HG03039 (cell line): ENCODE data around the gene RALY.

Experiments used
- ATAC-seq: cut with Tn5 transposase; IDR thresholded peaks from one replicate; pipeline ENCODE4 v1.9.1; 2021; ENCODE audit warnings: mild to moderate bottlenecking, moderate library complexity; ENCODE audit not compliant: unreplicated experiment

Gene RALY

DNA sequence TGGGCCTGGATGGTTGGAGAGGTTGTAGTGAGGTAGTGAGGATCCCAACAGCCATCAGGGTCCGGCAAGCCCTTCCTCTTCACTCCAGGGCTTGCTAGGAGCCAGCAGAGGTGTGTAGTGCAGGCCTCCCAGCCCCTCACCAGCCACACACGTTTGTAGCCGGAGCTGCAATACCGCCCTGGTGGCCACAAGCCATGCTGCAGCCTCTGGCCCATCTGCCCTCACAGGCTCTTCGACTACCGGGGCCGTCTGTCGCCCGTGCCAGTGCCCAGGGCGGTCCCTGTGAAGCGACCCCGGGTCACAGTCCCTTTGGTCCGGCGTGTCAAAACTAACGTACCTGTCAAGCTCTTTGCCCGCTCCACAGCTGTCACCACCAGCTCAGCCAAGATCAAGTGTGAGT is 81.9 kb downstream of the RALY start:
- ATAC-seq: no peak

DNA sequence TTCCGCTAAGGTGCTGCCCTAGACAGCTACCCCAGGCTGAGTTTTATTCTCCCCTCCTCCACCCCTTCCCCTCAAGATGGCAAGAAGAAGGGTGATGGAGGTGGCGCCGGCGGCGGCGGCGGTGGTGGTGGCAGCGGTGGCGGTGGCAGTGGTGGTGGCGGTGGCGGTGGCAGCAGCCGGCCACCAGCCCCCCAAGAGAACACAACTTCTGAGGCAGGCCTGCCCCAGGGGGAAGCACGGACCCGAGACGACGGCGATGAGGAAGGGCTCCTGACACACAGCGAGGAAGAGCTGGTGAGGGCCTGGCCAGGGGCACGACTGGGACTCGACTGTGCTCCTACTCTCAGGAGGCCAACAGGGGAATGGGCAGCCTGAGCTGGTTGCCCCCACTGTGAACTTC is 83.2 kb downstream of the RALY start:
- no peak for ATAC-seq

DNA sequence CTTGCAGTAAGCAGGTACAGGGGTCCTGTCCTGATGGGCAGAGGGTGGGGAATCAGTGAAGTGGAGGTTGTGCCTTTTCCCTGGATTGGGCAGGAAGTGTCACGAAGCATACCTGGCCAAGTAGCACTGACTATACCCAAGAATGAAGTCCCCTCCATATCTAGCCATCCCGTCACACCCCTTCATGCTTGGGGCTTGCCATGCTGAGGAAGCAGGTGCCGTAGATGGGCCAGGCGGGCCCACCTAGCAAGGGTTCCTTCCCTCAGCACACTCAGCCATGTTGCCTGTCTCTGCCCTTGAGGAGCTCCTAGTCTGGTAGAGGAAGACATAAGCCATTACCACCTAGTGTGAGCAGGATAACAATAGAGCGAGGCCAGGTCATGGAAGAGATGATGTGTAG is 84.8 kb downstream of the RALY start:
- ATAC-seq: no peak

DNA sequence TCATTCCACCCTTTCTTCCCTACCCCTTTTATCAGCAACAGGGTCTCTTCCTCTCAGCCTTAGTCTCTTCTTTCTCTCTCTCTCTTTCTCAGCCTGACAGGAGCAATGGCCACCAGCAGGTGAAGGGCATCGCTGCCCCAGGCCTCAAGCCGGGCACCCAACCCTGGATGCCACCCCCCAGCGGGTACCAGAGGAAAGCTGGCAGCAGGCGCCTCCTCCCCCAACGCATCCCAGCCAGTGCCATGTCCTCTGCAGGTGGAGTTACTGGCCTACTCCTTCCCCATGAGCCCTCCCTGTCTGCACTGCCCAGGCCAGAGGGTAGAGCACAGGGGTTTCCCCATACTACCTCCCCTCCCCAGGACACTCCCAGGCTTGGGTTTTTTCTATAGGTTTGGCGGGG is 86.1 kb downstream of the RALY start:
- ATAC-seq: no peak

DNA sequence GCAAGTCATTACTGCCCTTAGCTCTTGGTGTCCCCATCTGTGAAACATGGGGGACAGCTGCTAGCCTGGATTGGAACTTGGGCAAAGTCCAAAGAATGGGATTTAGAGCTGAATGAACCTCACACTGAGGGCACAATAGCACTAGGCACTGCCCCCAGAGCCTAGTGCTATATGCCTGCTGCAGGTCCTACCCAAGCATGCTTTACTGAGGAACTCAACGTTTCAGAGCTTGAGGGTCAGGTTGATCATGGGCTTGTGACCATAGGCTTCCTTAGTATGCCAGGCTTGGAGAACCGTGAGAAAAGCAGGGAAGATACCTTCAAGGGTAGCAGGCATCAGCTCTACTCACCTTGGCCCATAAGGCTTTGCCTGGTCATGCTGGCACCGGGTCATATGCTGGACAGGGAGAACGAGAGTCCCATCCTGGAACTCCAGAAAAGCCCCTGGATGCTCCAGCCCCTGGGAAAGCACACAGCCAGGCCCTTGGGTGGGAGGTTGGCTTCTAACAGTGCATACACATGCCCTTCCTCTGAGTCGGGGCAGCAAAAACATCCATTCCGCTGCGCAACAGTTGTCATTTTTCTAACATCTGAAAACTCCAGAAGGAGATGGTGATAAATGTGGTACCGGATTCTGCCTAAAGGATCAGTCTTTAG is 88.6 kb downstream of the RALY start:
- ATAC-seq: no peak

DNA sequence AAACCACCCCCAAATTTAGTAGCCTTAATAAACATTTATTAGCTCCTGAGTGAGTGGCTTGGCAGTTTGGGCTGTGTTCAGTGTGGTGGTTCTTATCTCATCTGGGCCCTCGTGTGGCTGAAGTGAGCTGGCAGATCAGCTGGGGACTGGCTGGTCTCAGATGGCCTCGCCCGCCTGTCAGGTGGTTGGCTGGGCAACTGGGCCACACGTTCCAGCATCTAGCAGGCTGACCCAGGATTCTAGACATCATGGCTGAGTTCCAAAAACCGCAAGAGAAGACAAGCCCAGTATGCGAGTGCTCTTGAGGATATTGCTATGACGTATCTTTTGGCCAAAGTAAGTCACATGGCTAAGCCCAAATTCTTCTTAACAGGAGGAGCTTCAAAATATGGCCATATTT is 89.4 kb downstream of the RALY start:
- no peak for ATAC-seq

DNA sequence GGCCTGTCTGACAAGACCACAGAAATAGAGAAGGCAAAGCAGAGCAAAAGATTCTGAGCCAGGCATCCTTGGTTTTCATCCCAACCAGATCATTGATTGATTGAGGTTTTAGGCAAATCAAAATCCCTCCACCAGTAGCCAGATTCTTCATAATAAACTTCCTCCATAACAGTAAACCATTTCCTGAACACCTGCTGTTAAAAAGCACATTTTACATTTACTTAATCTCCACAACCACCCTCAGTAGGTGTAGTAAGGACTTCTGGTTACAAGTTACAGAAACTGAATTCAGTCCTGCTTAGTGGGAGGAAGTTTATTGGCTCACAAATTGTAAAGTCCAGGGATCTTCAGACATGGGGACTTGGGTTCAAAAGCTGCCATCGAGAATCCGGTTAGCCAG is 90.1 kb downstream of the RALY start:
- no peak for ATAC-seq

DNA sequence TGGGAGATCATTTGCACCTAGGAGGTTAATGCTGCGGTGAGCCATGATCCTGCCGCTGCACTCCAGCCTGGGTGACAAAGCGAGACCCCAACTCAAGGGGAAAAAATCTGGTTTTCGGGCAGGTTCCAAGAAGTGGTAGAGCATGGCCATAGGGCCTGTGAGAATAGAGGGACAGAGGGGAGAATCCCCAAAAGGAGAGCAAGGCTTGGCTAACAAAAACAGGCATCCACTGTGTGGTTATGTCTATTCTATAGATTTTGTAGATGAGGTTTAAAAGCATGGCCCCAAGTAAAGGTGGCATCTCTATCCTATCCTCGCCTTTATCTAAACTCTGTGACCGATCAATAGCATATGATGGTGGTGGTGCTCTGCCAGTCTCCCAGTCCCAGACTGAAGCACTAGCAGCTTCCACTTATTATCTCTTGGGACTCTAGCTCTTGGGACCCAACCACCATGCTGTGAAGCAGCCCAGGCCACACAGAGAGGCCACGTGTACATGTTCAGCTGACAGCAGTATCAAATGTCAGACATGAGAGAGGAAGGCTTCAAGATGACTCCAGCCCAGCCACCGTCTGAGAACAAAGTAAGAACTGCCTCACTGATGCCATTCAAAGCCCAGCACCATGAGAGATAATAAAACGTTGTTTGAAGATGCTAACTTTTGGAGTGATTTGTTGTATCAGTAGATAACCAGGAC is 90.7 kb downstream of the RALY start:
- ATAC-seq: no peak

DNA sequence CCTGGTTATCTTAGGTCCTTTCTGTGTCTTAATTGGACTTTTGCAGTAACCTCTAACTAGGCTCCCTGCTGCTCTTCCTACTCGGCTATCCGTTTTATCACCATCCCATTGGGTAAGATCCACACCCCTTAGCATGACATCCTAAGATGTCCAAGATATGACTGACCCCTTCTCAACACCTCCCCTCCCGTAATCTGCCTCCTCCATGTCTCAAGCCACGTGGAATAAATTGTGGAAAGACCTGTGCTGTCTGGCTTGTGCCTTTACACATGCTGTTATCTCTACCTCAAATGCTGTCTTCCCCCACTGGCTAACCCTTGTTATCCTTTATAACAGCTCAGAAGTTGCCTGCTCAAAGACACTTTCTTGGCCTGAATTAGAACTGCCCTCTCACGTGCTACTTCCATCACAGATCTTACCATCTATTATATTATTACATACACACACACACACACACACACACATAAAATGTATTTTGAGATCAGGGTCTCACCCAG is 91.9 kb downstream of the RALY start:
- no peak for ATAC-seq

DNA sequence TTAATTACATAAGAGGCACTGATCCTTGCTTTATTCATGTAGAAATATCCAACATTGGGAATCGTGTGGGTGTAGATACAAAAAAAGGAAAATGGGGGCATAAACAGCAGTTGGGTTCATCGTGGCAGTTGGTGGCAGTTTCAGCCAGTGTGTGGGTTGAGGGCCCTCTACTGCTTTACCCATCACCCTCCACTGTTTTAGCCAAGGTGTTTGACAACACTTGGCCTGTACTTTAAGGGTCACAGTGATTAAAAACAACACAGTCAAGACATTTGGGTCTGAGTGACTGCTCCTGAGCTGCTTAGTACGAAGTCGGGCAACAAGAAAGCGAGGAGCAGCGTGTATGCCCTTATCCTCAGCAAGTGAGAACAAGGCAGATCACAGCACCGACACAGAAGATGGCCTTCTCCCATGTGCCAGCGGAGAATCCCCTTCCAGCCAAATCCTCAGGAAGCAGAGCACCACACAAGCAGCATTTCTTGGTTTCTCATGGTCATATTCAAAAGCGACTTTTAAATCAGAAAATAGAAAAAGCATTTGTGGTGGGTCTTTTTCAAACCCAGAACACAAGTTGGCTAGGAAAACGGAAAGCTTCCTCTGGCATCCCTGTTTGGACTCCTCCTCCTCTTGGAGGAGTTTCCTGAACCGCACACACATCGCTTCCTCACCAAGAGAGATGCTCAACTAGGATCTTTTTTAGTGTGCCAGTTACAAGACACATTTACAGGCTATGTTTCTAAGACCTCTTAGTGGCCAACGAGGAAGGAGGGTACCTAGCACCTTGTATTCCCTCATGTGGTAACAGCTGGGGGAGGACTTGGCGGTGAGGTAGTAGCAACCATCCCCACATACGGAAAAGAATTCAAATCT is 94.8 kb downstream of the RALY start:
- ATAC-seq: no peak

DNA sequence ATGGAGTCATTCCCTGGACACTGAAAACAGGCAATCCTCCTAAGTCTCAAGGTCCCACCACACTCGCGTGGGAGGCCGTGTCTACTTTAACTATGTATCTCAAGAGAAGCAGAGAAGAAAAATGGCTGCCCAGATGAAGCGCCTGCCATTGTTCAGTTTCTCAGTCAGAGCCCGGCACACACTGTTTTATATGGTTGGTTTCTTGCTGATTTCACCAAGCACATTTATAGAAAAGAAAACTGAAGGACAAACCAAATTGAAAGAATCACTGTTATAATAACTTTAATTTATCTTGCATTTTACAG is 95.4 kb downstream of the RALY start:
- ATAC-seq: no peak

DNA sequence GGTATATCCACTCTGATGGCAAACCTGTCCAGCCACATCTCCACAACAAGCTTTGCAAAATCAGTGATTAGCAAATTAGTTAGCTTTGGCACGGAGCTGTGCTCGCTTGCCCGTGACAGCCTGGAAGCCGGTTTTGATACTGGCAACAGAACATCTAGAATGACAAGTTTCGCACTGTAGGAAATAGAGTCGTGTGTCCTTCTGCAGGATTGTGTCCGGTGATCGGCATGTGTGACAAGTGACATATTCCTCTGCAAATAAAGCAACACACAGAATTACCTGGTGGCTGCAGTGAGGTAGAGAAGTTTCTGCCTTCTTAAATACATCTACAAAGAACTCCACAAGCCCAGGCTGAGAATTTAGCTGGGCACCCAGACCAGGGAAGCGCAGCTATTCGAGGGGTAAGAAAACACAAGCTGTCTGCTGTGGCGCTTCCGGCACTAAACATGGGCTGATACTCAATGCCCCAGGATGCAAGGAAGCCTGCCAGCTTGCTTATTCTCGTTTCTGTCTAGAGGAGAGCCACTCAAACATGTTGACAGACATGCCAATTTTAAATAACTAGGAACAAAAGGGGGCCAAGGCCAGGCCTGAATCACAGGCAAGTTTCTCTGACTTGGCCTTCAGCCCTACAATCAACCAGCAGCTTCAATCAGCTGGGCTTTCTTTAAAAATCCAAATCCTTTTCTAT is 96.1 kb downstream of the RALY start:
- no peak for ATAC-seq

DNA sequence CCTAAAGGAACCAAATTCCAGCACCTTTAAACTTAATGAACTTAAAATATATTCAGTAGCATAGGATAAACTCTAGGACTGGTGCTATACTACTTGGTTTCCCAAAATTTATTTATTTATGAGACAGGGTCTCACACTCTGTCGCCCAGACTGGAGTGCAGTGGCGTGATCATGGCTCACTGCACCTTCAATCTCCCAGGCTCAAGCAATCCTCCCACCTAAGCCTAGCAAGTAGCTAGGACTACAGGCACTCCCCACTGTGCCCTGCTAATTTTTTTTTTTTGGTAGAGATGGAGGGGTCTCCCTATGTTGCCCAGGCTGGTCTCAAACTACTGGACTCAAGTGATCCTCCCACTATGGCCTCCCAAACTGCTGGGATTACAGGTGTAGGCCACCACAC is 96.9 kb downstream of the RALY start:
- ATAC-seq: no peak

DNA sequence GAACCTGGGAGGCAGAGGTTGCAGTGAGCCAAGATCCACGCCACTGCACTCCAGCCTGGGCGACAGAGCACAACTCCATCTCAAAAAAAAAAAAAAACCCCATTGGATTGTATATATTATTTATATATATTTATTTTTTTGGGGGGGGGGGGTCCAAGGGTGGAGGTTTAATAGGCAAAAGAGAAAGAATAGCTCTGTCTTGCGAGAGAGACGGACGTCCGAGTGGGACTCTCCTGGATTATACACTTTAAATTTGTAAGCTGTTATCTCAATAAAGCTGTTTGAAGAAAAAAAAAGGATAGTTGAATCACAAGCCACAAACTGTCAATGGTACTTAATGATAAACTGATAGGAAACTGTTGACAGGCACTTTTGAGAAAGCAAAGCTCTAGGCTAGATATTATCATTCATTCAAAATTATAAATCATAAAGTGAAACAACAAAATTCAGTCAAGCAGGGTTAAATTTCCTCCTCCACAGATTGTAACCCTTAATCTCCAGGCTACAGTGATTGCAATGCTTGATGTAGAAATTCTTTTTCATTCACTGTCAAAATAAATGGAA is 98.0 kb downstream of the RALY start:
- no peak for ATAC-seq

DNA sequence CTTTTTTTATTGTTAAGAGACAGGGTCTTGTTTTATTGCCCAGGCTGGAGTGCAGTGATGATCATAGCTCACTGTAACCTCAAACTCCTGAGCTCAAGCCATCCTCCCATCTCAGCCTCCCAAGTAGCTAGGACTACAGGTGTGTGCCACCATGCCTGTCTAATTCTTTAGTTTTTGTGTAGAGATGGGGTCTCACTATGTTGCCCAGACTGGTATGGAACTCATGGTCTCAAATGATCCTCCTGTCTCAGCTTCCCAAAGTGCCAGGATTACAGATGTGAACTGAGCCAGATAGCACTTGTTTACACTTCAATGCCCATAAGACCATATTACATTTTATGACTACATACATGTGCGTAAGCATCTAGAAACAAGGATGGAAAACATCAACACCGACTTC is 100.2 kb downstream of the RALY start:
- no peak for ATAC-seq

DNA sequence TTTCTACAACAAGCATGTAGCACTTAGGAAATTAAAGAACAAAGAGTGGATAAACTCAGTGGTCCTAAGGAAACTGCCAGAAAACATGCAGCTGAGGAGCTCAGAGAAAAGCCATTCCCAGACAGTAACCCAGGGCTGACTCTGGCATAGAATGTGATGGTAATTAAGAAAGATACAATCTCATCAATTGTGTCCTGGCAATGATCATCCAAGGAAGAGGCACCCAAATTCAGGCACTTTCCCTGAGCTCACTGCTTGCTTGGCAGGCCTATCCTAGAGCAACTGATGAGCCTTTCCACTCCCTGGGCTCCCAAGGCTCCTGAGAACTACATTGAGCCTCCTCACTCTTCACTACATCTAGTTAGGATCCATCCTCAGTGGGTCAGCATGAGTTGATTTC is 102.1 kb downstream of the RALY start:
- no peak for ATAC-seq

DNA sequence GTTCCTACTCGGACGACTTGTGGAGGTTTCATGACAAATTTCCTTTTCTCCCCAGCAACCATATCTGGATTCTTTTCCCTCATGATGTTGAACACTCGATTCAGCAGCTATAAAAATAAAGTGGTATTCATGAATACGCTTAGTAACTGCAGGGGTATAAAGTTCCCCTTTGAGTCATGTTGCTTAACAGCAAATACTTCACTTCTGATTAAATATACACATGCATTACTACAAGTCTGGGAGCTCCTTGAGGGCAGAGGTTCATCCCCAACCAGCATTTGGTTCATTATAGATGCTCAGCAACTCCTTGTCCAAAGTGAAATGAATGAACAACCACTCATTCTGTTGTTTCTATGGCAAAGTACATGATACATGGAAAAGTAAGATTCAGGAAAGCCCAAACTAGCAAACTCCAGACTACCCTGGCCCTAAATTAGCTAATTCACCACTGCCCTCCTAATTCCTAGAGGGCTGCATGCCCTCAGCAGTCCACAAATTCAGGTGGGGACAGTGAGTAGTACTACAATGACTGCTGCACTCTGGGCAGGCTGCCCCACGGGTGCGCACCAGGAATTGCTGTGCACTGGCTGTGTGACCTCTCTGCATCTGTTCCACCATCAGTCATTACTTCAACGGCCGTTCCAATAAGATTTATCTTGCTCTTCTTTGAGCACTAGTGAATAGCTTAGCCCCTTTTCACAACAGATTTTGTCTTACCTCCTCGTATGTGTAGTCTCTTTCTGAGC is 103.2 kb downstream of the RALY start:
- no peak for ATAC-seq

DNA sequence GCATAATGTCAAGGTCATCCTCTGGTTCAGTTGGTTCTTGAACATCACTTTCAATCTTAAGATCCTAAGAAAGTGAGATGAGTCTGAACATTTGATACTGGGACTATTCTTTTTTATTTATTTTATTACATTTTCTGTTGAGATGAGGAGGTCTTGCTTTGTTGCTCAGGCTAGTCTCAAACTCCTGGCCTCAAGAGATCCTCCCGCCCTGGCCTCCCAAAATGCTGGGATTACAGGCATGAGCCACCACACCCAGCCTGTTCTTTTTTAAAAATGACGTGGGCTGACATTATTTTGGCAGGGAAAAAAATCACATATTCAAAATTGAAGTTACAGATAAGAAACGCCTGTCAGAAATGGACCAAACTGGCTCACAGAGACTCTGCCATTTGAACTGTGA is 104.9 kb downstream of the RALY start:
- ATAC-seq: no peak

DNA sequence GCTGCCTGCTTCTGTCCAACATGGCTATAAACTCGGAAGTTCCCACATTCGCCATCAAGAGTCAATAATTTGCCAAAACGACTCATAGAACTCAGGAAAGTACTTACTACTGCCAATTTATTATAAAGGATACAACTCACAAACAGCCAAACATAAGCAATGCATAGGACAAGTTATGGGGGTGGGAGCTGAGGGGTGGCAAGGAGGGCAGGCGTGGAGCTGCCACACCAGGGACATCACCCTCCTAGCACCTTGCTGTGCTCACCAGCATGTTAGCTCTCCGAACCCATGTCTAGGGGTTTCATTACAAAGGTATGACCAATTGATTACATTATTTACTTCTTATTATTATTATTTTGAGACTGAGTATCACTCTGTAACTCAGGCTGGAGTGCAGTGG is 106.0 kb downstream of the RALY start:
- no peak for ATAC-seq

DNA sequence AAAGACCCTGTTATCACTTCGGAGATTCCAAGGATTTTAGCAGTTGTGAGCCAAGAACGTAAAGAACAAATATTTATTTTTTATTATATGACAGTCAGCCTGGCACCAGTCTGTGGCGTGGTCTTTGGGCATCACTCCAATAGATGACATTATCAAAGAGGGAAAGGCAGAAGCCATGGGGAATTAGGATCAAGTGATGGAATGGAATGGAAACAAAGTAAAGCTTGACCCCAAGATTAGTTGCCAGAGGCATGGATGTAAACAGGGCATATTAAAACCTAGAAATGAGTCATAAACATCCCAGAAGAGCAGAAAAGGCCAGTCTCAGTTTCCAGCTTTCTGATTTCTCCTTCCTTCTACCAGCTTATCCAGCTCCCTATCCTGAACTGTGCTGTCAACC is 106.9 kb downstream of the RALY start:
- ATAC-seq: no peak
